Lower lobe of right lung (tissue), 2 donors: ENCODE results near the gene NPHS2. TPM values are rescaled to one million over a fixed set of nuclear protein-coding genes. Genes with fewer than 3 reads are reported as not detected.

Experiments used
- ATAC-seq, 2 donors: fragments of 200-7000 bp; cut with Tn5 transposase; one replicate each; pipeline ENCODE4 v1.9.1; 2020 to 2022; ENCODE audit warnings: mild to moderate bottlenecking in 2 of 2, moderate library complexity in 2 of 2
- DNase-seq: peaks from one replicate; pipeline ENCODE4 v3.0.0-alpha.2; 2020
- H3K27ac ChIP-seq: fragments of 200-600 bp; one replicate; pipeline ENCODE4 v1.8.0; 2022
- H3K27me3 ChIP-seq: fragments of 200-600 bp; one replicate; pipeline ENCODE4 v1.8.0; 2022; ENCODE audit warnings: low read depth
- H3K36me3 ChIP-seq: fragments of 200-600 bp; one replicate; pipeline ENCODE4 v1.8.0; 2022; ENCODE audit warnings: mild to moderate bottlenecking
- H3K4me1 ChIP-seq: fragments of 200-600 bp; one replicate; pipeline ENCODE4 v1.8.0; 2022
- H3K4me3 ChIP-seq: fragments of 200-600 bp; one replicate; pipeline ENCODE4 v1.8.0; 2022; ENCODE audit warnings: mild to moderate bottlenecking
- H3K9me3 ChIP-seq: fragments of 200-600 bp; one replicate; pipeline ENCODE4 v1.8.0; 2022
- intact Hi-C: fragments of 100-400 bp; cut with DNase I; formaldehyde crosslinking; loops from one replicate; pipeline ENCODE4 v1.11.0; 2022
- total RNA-seq: library from RNA; stranded (reverse); fragmentation: NEBNext Ultra II Directional; extraction: Animal tissue kit (Norgen Biotek cat#: 25700); gene quantifications from one replicate; pipeline ENCODE4 v1.2.1, GENCODE V29; 2021
- TF ChIP-seq, protein P1 (sequence below): fragments of 200-600 bp; IDR thresholded peaks from one replicate; pipeline ENCODE4 v1.8.0; 2022; ENCODE audit warnings: antibody characterized with exemption, mild to moderate bottlenecking
- donor health status: DM: no; HTN: yes; CAD: no; lungs with severe emphysema.

NPHS2 gene
- total RNA-seq, 1 donor from 2014 or later = not detected

DNA sequence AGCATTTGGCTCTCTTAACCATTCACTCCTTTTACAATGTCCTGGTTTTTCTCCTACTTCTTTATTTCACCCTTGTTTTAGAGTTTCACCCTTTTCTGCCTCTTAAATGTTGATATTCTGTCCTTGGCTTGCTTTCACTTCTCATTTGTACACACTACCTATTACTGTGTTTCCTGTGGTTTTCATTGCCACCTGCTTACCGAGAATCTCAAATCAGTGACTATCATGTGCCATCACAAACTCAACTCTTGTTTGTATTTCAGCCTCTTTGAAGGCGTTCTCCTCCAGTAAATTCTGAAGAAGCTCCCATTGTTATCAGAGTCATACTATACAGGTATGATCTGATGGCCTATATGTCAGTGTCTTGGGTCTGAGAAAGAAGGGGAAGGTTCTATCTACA is 65.7 kb downstream of the NPHS2 start:
- Histone ChIP-seq H3K4me1 (no peaks in the 10 kb centered on the region), H3K36me3 (no peaks in the 10 kb centered on the region), H3K4me3 (no peak overlapping the region), H3K27ac (no peak overlapping the region), H3K9me3 (no peaks in the 10 kb centered on the region), H3K27me3 (no peaks in the 10 kb centered on the region)
- intact Hi-C loops = no loop called here
- TF ChIP-seq, protein P1, sequence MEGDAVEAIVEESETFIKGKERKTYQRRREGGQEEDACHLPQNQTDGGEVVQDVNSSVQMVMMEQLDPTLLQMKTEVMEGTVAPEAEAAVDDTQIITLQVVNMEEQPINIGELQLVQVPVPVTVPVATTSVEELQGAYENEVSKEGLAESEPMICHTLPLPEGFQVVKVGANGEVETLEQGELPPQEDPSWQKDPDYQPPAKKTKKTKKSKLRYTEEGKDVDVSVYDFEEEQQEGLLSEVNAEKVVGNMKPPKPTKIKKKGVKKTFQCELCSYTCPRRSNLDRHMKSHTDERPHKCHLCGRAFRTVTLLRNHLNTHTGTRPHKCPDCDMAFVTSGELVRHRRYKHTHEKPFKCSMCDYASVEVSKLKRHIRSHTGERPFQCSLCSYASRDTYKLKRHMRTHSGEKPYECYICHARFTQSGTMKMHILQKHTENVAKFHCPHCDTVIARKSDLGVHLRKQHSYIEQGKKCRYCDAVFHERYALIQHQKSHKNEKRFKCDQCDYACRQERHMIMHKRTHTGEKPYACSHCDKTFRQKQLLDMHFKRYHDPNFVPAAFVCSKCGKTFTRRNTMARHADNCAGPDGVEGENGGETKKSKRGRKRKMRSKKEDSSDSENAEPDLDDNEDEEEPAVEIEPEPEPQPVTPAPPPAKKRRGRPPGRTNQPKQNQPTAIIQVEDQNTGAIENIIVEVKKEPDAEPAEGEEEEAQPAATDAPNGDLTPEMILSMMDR = no peak
- no peak for DNase-seq
- ATAC-seq = no peak

DNA sequence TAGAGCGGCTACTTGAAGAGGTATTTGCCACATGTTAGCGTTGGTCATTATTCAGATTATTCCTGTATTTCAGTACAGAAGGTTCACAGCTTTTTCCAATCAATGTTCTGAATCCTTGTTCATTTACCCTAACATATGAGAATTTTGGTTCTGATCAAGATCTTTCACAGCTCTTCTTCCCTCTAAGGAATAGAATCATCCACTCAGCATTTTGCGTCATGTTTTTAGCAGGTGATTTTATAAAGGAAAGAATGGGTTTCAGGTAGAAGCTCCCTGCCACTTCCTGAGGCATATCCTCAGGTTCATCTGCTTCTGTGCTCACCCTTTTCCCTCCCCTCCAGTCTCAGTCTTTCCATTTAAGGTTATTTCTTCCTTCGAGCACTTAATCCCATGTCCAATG is 66.4 kb downstream of the NPHS2 start:
- H3K4me3 ChIP-seq = no peak overlapping the region
- TF ChIP-seq, protein P1 = no peak
- H3K36me3 ChIP-seq = no peaks in the 10 kb centered on the region
- no peak for ATAC-seq
- intact Hi-C loops = no loop called here
- no peak for DNase-seq
- H3K4me1 ChIP-seq = no peaks in the 10 kb centered on the region
- H3K27me3 ChIP-seq = no peaks in the 10 kb centered on the region
- H3K9me3 ChIP-seq = no peaks in the 10 kb centered on the region
- no peak overlapping the region for H3K27ac ChIP-seq

DNA sequence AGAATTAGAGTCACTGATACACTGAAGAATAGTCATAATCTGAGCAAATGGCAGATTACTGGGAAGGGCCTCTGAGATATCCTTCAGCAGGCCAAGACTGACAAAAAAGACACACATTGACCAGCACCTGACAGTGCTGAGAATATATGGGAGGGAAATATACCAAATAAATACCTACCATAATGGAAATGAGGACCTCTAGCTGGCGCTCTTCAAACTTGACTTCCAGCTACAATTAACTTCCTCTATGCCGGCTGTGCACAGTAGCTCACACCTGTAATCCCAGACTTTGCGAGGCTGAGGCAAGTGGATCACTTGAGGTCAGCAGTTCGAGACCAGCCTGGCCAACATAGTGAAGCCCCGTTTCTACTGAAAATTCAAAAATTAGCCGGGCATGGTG is 69.5 kb downstream of the NPHS2 start:
- H3K27me3 ChIP-seq = no peaks in the 10 kb centered on the region
- no peaks in the 10 kb centered on the region for H3K4me1 ChIP-seq
- no peaks in the 10 kb centered on the region for H3K9me3 ChIP-seq
- no peak overlapping the region for H3K27ac ChIP-seq
- H3K36me3 ChIP-seq = no peaks in the 10 kb centered on the region
- TF ChIP-seq, protein P1 = no peak
- H3K4me3 ChIP-seq = no peak overlapping the region
- DNase-seq (no peak), ATAC-seq (no peak)
- intact Hi-C loops = no loop called here

Other genes starting within 250 kb of the NPHS2 start
- gene AXDND1, start 210.0 kb downstream of the NPHS2 start, total RNA-seq = 0.59 TPM
- 0.15 TPM for gene TDRD5, start 15.9 kb upstream of the NPHS2 start, total RNA-seq
- not detected for gene FAM163A, start 167.3 kb upstream of the NPHS2 start, total RNA-seq